DMS53 treated with DMSO at 0.1 percent for 48 hours (cell line): ENCODE results near the gene PCDHB14.
A peak's percentile ranks its signal among the peaks of the same experiment; 100 is the strongest.
"Not testable (repeated sequence)": the region's sequence is repeated elsewhere in the genome, so short reads cannot be mapped to it uniquely, and the experiment has no call there.

ENCODE experiments used
- DNase-seq: peaks from one replicate; lab custom pipeline; 2025; ENCODE audit not compliant: unreplicated experiment; lab: John Stamatoyannopoulos, UW

PCDHB14 gene

DNA sequence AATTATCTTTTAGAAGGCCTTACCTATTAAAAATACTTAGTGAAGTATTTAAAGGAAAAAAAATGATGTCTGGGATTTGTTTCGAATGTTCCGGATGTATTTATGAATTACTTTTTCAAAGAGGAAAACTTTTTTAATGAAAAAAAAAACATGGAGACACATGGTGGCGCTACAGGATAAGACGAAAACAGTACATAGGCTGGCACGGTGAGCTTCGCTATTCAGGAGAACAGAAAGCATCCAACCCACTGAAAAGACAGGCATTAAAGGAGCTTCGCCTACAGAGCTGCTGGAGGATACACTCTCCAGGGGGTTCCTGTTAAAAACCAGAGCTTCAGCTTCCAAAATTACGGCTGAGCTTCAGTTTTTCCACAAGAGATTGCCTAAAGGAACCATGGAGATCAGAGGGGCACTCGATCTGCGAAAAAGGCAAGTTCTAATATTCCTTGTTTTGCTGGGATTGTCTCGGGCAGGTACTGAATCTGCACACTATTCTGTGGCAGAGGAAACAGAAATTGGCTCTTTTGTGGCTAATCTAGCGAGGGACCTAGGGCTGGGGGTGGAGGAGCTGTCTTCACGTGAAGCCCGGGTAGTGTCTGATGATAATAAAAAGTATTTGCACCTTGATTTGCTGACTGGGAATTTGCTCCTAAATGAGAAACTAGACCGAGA, at the start of gene PCDHB14:
Gene PCDHB14, plus strand, starts transcription at position 232 of the 672 bp plus-strand sequence. Its CDS starts 163 bp downstream, at position 395.
- peak; percentile 32 for DNase-seq

DNA sequence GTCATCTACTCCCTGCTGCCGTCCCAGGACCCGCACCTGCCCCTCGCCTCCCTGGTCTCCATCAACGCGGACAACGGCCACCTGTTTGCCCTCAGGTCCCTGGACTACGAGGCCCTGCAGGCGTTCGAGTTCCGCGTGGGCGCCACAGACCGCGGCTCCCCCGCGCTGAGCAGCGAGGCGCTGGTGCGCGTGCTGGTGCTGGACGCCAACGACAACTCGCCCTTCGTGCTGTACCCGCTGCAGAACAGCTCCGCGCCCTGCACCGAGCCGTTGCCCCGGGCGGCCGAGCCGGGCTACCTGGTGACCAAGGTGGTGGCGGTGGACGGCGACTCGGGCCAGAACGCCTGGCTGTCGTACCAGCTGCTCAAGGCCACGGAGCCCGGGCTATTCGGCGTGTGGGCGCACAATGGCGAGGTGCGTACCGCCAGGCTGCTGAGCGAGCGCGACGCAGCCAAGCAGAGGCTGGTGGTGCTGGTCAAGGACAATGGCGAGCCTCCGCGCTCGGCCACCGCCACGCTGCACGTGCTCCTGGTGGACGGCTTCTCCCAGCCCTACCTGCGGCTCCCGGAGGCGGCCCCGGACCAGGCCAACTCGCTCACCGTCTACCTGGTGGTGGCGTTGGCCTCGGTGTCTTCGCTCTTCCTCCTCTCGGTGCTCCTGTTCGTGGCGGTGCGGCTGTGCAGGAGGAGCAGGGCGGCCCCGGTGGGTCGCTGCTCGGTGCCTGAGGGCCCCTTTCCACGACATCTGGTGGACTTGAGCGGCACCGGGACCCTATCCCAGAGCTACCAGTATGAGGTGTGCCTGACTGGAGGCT, 48.6 kb upstream of the PCDHB14 start:
- not testable (repeated sequence) for DNase-seq

DNA sequence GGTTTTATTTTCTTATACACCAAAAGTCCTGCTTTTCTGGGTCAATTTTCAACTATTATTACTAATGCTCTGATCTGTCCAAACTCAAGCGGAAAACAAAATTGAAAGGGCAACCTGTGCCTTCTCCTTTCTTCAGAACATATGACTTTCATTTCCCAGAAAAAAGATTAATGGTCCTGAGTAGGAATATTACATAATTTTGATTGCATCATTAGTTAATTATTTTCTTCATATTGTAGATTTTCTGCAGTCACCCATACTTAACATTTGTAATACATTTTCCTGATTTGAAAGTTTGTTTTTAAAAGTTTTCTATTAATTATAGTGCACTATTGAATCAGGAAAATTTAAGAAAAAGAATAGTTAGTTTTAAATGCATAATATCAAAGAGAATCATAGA, 47.2 kb upstream of the PCDHB14 start:
- DNase-seq, result no peak

DNA sequence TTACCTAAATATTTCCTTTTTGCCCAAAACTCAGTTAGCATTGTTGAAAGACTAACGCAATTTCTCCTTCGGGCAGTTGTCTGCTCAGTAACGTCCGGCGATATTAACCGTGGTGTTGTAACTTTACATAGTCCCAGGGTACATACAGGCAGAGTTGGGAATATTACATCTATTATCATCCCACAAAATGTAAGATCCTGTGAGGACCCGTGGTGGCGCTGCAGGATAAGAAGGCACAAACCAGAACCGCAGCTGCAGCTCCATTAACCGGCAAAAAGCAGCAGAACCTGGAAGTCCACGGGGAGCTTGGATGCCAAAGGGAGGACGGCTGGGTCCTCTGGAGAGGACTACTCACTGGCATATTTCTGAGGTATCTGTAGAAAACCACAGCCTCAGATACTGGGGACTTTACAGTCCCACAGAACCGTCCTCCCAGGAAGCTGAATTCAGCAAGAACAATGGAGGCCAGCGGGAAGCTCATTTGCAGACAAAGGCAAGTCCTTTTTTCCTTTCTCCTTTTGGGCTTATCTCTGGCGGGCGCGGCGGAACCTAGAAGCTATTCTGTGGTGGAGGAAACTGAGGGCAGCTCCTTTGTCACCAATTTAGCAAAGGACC, 45.5 kb upstream of the PCDHB14 start, which contains the start of gene PCDHB8:
Gene PCDHB8, plus strand, starts transcription at position 214 of the 615 bp plus-strand sequence. Its CDS starts 245 bp downstream, at position 459.
- DNase-seq, result not testable (repeated sequence)

DNA sequence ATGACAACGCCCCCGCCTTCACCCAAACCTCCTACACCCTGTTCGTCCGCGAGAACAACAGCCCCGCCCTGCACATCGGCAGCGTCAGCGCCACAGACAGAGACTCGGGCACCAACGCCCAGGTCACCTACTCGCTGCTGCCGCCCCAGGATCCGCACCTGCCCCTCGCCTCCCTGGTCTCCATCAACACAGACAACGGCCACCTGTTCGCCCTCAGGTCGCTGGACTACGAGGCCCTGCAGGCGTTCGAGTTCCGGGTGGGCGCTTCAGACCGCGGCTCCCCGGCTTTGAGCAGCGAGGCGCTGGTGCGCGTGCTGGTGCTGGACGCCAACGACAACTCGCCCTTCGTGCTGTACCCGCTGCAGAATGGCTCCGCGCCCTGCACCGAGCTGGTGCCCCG, 43.8 kb upstream of the PCDHB14 start:
- DNase-seq, result not testable (repeated sequence)

DNA sequence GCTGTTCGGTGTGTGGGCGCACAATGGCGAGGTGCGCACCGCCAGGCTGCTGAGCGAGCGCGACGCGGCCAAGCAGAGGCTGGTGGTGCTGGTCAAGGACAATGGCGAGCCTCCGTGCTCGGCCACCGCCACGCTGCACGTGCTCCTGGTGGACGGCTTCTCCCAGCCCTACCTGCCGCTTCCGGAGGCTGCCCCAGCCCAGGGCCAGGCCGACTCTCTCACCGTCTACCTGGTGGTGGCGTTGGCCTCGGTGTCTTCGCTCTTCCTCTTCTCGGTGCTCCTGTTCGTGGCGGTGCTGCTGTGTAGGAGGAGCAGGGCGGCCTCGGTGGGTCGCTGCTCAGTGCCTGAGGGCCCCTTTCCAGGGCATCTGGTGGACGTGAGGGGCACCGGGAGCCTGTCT, 43.3 kb upstream of the PCDHB14 start:
- DNase-seq, result not testable (repeated sequence)

DNA sequence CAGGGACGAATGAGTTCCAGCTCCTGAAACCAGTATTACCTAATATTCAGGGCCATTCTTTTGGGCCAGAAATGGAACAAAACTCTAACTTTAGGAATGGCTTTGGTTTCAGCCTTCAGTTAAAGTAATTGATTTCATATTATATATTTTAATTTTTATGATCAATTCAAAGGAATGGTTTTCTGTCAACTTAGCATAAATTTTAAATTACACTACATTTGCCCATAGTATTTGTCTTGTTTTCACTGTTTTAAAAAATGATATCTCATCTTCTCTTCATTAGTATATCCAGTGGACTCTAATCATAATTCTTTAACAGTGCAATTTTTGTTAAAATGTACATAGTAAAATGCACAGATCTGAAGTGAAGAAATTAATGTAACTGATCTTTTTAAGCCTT, 42.8 kb upstream of the PCDHB14 start:
- no peak for DNase-seq

DNA sequence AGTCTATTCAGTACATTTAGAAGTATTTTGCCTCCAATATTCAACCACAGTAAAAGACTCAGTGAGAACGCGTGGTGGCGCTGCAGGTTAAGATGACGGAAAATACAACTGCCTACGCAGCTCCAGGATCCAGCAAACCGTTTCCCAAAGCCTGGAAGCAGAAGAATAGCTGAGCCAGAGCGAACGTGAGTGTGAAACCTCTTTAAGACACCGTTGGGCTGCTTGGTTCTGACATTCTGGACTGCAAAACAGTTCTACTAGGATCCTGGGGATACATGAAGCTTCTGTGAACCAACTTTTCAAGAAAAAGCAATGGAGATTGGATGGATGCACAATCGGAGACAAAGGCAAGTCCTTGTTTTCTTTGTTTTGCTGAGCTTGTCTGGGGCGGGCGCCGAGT, 40.9 kb upstream of the PCDHB14 start, which contains the start of gene PCDHB16:
Gene PCDHB16, plus strand, starts transcription at position 140 of the 400 bp plus-strand sequence. Its CDS starts 173 bp downstream, at position 313.
- DNase-seq, result peak; percentile 27

DNA sequence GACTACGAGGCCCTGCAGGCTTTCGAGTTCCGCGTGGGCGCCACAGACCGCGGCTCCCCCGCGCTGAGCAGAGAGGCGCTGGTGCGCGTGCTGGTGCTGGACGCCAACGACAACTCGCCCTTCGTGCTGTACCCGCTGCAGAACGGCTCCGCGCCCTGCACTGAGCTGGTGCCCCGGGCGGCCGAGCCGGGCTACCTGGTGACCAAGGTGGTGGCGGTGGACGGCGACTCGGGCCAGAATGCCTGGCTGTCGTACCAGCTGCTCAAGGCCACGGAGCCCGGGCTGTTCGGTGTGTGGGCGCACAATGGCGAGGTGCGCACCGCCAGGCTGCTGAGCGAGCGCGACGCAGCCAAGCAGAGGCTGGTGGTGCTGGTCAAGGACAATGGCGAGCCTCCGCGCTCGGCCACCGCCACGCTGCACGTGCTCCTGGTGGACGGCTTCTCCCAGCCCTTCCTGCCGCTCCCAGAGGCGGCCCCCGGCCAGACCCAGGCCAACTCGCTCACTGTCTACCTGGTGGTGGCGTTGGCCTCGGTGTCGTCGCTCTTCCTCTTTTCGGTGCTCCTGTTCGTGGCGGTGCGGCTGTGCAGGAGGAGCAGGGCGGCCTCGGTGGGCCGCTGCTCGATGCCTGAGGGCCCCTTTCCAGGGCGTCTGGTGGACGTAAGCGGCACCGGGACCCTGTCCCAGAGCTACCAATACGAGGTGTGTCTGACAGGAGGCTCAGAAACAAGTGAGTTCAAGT, 38.9 kb upstream of the PCDHB14 start:
- DNase-seq, result not testable (repeated sequence)

DNA sequence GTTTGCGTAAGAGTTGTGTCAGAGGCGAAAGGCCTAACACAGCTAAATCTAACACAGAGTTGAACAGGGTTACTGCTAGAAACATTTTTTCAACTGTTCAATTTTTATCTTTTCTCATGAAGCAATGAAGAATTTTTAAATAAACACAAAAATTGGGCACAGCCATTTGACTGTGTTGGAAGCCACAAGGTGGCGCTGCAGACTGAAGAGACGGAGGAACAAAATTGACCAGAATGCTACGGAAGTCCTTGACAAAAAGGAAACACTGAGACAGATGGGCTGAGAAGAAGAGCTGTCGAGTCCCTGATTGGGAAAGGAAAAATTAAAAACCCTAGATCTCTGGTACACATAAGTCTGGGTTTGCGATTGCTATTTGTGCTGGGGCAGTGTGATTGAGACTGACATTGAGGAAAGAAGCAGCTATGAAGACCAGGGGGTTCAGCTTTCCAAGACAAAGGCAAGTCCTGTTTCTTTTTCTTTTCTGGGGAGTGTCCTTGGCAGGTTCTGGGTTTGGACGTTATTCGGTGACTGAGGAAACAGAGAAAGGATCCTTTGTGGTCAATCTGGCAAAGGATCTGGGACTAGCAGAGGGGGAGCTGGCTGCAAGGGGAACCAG, 36.1 kb upstream of the PCDHB14 start, which contains the start of gene PCDHB9:
Gene PCDHB9, plus strand, starts transcription at position 265 of the 616 bp plus-strand sequence. Its CDS starts 158 bp downstream, at position 423.
- no peak for DNase-seq

DNA sequence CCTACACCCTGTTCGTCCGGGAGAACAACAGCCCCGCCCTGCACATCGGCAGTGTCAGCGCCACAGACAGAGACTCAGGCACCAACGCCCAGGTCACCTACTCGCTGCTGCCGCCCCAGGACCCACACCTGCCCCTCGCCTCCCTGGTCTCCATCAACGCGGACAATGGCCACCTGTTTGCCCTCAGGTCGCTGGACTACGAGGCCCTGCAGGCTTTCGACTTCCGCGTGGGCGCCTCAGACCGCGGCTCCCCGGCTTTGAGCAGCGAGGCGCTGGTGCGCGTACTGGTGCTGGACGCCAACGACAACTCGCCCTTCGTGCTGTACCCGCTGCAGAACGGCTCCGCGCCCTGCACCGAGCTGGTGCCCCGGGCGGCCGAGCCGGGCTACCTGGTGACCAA, 34.5 kb upstream of the PCDHB14 start:
- DNase-seq, result not testable (repeated sequence)

DNA sequence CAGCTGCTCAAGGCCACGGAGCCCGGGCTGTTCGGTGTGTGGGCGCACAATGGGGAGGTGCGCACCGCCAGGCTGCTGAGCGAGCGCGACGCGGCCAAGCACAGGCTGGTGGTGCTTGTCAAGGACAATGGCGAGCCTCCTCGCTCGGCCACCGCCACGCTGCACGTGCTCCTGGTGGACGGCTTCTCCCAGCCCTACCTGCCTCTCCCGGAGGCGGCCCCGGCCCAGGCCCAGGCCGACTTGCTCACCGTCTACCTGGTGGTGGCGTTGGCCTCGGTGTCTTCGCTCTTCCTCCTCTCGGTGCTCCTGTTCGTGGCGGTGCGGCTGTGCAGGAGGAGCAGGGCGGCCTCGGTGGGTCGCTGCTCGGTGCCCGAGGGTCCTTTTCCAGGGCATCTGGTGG, 34.0 kb upstream of the PCDHB14 start:
- not testable (repeated sequence) for DNase-seq

DNA sequence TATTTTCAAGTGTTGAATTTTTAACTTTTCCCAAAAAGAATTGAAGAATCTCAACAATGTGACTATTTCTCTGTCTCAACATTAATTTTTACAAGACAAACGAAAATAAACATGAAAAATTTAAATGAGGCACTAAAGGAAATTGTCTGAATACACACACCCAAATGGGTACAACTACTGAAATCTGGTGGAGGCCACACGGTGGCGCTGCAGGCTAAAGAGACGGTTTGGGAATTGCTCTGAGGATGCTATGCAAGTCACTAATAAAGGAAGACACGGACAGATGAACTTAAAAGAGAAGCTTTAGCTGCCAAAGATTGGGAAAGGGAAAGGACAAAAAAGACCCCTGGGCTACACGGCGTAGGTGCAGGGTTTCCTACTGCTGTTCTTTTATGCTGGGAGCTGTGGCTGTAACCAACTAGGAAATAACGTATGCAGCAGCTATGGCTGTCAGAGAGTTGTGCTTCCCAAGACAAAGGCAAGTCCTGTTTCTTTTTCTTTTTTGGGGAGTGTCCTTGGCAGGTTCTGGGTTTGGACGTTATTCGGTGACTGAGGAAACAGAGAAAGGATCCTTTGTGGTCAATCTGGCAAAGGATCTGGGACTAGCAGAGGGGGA, 30.9 kb upstream of the PCDHB14 start, which contains the start of gene PCDHB10:
Gene PCDHB10, plus strand, starts transcription at position 244 of the 616 bp plus-strand sequence. Its CDS starts 200 bp downstream, at position 444.
- DNase-seq, result peak; percentile 16

DNA sequence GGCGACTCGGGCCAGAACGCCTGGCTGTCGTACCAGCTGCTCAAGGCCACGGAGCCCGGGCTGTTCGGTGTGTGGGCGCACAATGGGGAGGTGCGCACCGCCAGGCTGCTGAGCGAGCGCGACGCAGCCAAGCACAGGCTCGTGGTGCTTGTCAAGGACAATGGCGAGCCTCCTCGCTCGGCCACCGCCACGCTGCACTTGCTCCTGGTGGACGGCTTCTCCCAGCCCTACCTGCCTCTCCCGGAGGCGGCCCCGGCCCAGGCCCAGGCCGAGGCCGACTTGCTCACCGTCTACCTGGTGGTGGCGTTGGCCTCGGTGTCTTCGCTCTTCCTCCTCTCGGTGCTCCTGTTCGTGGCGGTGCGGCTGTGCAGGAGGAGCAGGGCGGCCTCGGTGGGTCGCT, 28.8 kb upstream of the PCDHB14 start:
- DNase-seq, result not testable (repeated sequence)

DNA sequence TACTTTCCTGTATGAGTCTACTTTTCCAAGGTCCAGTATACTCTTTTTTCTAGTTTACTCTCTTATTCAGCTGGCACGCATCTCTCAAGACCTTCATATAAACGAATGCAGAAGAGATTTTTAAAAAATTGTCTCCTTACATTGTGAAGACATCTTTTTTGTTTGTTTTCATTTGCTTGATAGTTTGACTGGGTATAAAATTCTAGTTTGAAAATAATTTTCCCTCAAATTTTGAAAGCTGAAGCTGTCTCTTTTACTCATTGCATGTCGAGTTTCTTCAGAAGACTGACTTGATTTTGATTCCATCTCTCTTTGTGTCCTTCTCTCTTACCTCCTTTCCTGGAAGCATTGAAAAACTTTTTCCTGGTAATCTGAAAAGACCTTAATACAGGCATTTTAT, 26.8 kb upstream of the PCDHB14 start:
- no peak for DNase-seq

DNA sequence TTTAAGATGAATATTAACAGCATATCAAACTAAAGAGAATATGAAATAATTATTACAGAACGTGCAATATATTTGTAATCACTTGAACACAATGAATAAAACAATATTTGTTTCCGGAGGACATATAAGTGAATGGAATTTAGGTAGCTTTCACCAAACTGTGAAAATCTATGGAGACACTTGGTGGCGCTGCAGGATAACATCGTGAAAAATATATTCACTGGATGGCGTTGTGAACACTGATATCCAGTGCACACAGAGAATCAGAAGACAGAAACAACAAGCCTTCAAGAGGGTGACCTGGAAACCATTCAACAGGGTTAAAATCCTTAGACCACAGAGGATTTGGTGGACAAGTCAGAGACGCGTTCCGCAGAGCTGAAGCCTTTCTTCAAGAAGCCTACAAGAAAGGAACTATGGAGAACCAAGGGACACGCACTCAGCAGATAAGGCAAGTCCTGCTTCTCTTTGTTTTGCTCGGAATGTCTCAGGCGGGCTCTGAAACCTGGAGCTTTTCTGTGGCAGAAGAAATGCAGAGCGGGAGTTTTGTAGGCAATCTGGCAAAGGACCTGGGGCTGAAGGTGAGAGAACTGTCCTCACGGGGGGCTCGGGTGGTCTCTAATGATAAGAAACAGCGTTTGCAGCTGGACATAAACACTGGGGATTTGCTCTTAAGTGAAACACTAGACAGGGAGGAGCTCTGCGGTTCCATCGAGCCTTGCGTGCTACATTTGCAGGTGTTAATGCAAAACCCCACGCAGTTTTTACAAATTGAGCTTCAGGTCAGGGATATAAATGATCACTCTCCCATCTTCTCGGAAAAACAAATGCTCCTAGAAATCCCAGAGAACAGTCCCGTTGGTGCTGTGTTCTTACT, 23.5 kb upstream of the PCDHB14 start, which contains the start of gene PCDHB11:
Gene PCDHB11, plus strand, starts transcription at position 269 of the 877 bp plus-strand sequence. Its CDS starts 148 bp downstream, at position 417.
- DNase-seq, result peak; percentile 9

DNA sequence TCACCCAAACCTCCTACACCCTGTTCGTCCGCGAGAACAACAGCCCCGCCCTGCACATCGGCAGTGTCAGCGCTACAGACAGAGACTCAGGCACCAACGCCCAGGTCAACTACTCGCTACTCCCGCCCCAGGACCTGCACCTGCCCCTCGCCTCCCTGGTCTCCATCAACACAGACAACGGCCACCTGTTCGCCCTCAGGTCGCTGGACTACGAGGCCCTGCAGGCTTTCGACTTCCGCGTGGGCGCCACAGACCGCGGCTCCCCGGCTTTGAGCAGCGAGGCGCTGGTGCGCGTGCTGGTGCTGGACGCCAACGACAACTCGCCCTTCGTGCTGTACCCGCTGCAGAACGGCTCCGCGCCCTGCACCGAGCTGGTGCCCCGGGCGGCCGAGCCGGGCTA, 22.0 kb upstream of the PCDHB14 start:
- not testable (repeated sequence) for DNase-seq

DNA sequence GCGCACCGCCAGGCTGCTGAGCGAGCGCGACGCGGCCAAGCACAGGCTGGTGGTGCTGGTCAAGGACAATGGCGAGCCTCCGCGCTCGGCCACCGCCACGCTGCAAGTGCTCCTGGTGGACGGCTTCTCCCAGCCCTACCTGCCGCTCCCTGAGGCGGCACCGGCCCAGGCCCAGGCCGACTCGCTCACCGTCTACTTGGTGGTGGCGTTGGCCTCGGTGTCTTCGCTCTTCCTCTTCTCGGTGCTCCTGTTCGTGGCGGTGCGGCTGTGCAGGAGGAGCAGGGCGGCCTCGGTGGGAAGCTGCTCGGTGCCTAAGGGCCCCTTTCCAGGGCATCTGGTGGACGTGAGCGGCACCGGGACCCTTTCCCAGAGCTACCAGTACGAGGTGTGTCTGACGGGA, 21.5 kb upstream of the PCDHB14 start:
- not testable (repeated sequence) for DNase-seq
